Lower lobe of right lung (tissue), 2 donors: ENCODE results near the gene IPO11. TPM values are rescaled to one million over a fixed set of nuclear protein-coding genes. Genes with fewer than 3 reads are reported as not detected.

Experiments used
- ATAC-seq, 2 donors: fragments of 200-7000 bp; cut with Tn5 transposase; one replicate each; pipeline ENCODE4 v1.9.1; 2020 to 2022; ENCODE audit warnings: mild to moderate bottlenecking in 2 of 2, moderate library complexity in 2 of 2
- DNase-seq: peaks from one replicate; pipeline ENCODE4 v3.0.0-alpha.2; 2020
- H3K27ac ChIP-seq: fragments of 200-600 bp; one replicate; pipeline ENCODE4 v1.8.0; 2022
- H3K27me3 ChIP-seq: fragments of 200-600 bp; one replicate; pipeline ENCODE4 v1.8.0; 2022; ENCODE audit warnings: low read depth
- H3K36me3 ChIP-seq: fragments of 200-600 bp; one replicate; pipeline ENCODE4 v1.8.0; 2022; ENCODE audit warnings: mild to moderate bottlenecking
- H3K4me1 ChIP-seq: fragments of 200-600 bp; one replicate; pipeline ENCODE4 v1.8.0; 2022
- H3K4me3 ChIP-seq: fragments of 200-600 bp; one replicate; pipeline ENCODE4 v1.8.0; 2022; ENCODE audit warnings: mild to moderate bottlenecking
- H3K9me3 ChIP-seq: fragments of 200-600 bp; one replicate; pipeline ENCODE4 v1.8.0; 2022
- CTCF ChIP-seq: fragments of 200-600 bp; IDR thresholded peaks from one replicate; pipeline ENCODE4 v1.8.0; 2022; ENCODE audit warnings: antibody characterized with exemption, mild to moderate bottlenecking
- intact Hi-C: fragments of 100-400 bp; cut with DNase I; formaldehyde crosslinking; loops from one replicate; pipeline ENCODE4 v1.11.0; 2022
- total RNA-seq: library from RNA; stranded (reverse); fragmentation: NEBNext Ultra II Directional; extraction: Animal tissue kit (Norgen Biotek cat#: 25700); gene quantifications from one replicate; pipeline ENCODE4 v1.2.1, GENCODE V29; 2021
- donor health status: DM: no; HTN: yes; CAD: no; lungs with severe emphysema.

The IPO11 gene
- total RNA-seq, 1 donor from 2014 or later: 30.4 TPM

- intact Hi-C loops: no loop called here
- Histone ChIP-seq H3K27me3 (no peaks in the 10 kb centered on the region), H3K4me3 (no peak overlapping the region), H3K9me3 (no peaks in the 10 kb centered on the region), H3K27ac (no peak overlapping the region), H3K4me1 (no peaks in the 10 kb centered on the region), H3K36me3 (peaks cover 9% of the 10 kb centered on the region)
- DNase-seq (no peak), ATAC-seq (no peak)
- no peak for TF ChIP-seq CTCF
These were observed 7.0 kb downstream of the IPO11 start for GRCh38 chr5:62419609-62420008.

- Histone ChIP-seq H3K4me3 (no peak overlapping the region), H3K27me3 (no peaks in the 10 kb centered on the region), H3K36me3 (peaks cover 9% of the 10 kb centered on the region), H3K27ac (no peak overlapping the region), H3K9me3 (no peaks in the 10 kb centered on the region), H3K4me1 (no peaks in the 10 kb centered on the region)
- ATAC-seq: no peak
- intact Hi-C loops: no loop called here
- TF ChIP-seq CTCF: no peak
- no peak for DNase-seq
These were observed 8.9 kb downstream of the IPO11 start for GRCh38 chr5:62421414-62421813.

- no peak for TF ChIP-seq CTCF
- Histone ChIP-seq H3K27ac (no peak overlapping the region), H3K4me3 (no peak overlapping the region), H3K27me3 (no peaks in the 10 kb centered on the region), H3K36me3 (no peaks in the 10 kb centered on the region), H3K9me3 (no peaks in the 10 kb centered on the region), H3K4me1 (no peaks in the 10 kb centered on the region)
- no peak for DNase-seq
- ATAC-seq: no peak
- intact Hi-C loops: no loop called here
These were observed 12.2 kb downstream of the IPO11 start for GRCh38 chr5:62424763-62425162.

GRCh38 chr5:62431735-62432620, 19.4 kb downstream of the IPO11 start:
- H3K4me1 ChIP-seq: peaks cover 19% of the 10 kb centered on the region
- no peaks in the 10 kb centered on the region for H3K27me3 ChIP-seq
- no peaks in the 10 kb centered on the region for H3K36me3 ChIP-seq
- H3K4me3 ChIP-seq: no peak overlapping the region
- peak; percentile 62 to 68 for ATAC-seq
- no peaks in the 10 kb centered on the region for H3K9me3 ChIP-seq
- TF ChIP-seq CTCF: no peak
- DNase-seq: no peak
- peak overlapping the region; percentile 50 for H3K27ac ChIP-seq
- intact Hi-C loops: no loop called here

- peak; percentile 39 to 66 for ATAC-seq
- intact Hi-C loops: no loop called here
These were observed 20.1 kb downstream of the IPO11 start for GRCh38 chr5:62432621-62433064.

More at GRCh38 chr5:62432621-62433064, 20.1 kb downstream of the IPO11 start:
- Histone ChIP-seq H3K27ac (peak overlapping the region; percentile 50), H3K9me3 (no peaks in the 10 kb centered on the region), H3K27me3 (no peaks in the 10 kb centered on the region), H3K4me1 (peaks cover 19% of the 10 kb centered on the region), H3K36me3 (no peaks in the 10 kb centered on the region), H3K4me3 (no peak overlapping the region)
- TF ChIP-seq CTCF: no peak
- no peak for DNase-seq
